ENCODE results near the gene NRXN3. TPM values are rescaled to one million over a fixed set of nuclear protein-coding genes. Genes with fewer than 3 reads are reported as not detected.

NRXN3 gene
- total and polyA plus RNA-seq, 2 experiments from 2014 or later = 1.0 to 1.8 TPM

- no peak for TF ChIP-seq ZNF462 (CRISPR knock-in tag; IDR thresholded peaks at IDR 0.05)
These were observed 1562.9 kb downstream of the NRXN3 start (continued) for GRCh38 chr14:79732911-79733655.

GRCh38 chr14:79734151-79734550 lies 1564.0 kb downstream of the NRXN3 start:
- Mint-ChIP-seq H3K9me3 (peaks cover 37% of the 10 kb centered on the region), H3K4me1 (no peaks in the 10 kb centered on the region), H3K36me3 (ENCODE audit: low read depth) (peaks cover 22% of the 10 kb centered on the region), H3K4me3 (no peak overlapping the region), H3K27ac (no peak overlapping the region), H3K27me3 (ENCODE audit: insufficient read depth, low read depth, poor library complexity) (no peaks in the 10 kb centered on the region)
- Histone ChIP-seq H3K27ac (ENCODE audit: low read depth) (no peak overlapping the region), H4K20me1 (replicated peaks; ENCODE audit: insufficient read depth) (no peaks in the 10 kb centered on the region), H3K9me2 (ENCODE audit: insufficient read depth) (no peaks in the 10 kb centered on the region), H3K27me3 (ENCODE audit: insufficient read depth) (no peaks in the 10 kb centered on the region), H3K4me2 (no peak overlapping the region), H3K36me3 (ENCODE audit: insufficient read depth) (peaks cover 5% of the 10 kb centered on the region; the same call in 1 of the 2 replicates), H3K4me3 (no peak overlapping the region), H3F3A (replicated peaks; ENCODE audit: low read depth) (no peaks in the 10 kb centered on the region), H3K4me1 (ENCODE audit: insufficient read depth) (no peaks in the 10 kb centered on the region), H2AFZ (no peak overlapping the region), H3K79me2 (replicated peaks; ENCODE audit: insufficient read depth) (no peaks in the 10 kb centered on the region)
- DNase-seq (ENCODE audit: low spot score) (no peak), ATAC-seq (no peak)
- TF ChIP-seq ZNF114 (CRISPR knock-in tag; IDR thresholded peaks at IDR 0.05) (no peak), JUNB (IDR thresholded peaks at IDR 0.05; ENCODE audit: unreplicated experiment) (no peak), ETS1 (IDR thresholded peaks at IDR 0.05) (no peak), ZNF331 (CRISPR knock-in tag; IDR thresholded peaks at IDR 0.05; ENCODE audit: low read depth) (no peak), CTCF (conservative IDR thresholded peaks at IDR 0.05; ENCODE audit: low read depth in 2 of 2) (no peak), STAT1 (IDR thresholded peaks at IDR 0.05; ENCODE audit: unreplicated experiment) (no peak), CREB1 (CRISPR knock-in tag; IDR thresholded peaks at IDR 0.05; ENCODE audit: low read depth) (no peak), EZH2phosphoT487 (IDR thresholded peaks at IDR 0.05; ENCODE audit: unreplicated experiment) (no peak), POLR2AphosphoS5 (IDR thresholded peaks at IDR 0.05; ENCODE audit: low read depth) (no peak), NANOG (IDR thresholded peaks at IDR 0.05; ENCODE audit: borderline replicate concordance) (no peak)

All from GM23338 (cell line).